SU-DHL-6 (cell line): Measurements from ENCODE around the gene RAB40C.

Experiments
- H2AFZ ChIP-seq: fragments of 200-600 bp; sonication (generic); 2 replicates; pipeline ENCODE4 v1.6.1; 2014; ENCODE audit warnings: low read depth, mild to moderate bottlenecking, moderate library complexity, mixed read lengths, antibody characterized with exemption, low read length; ENCODE audit not compliant: severe bottlenecking
- H3F3A ChIP-seq: fragments of 200-600 bp; shearing (Covaris generic); 2 replicates; pipeline ENCODE4 v1.6.0; 2016; ENCODE audit warnings: antibody characterized with exemption, mild to moderate bottlenecking; ENCODE audit not compliant: insufficient read depth
- H3K27ac ChIP-seq: fragments of 200-600 bp; sonication (generic); 2 replicates; pipeline ENCODE4 v1.5.1; 2016; ENCODE audit warnings: low read depth, mild to moderate bottlenecking, low read length, moderate library complexity, mixed read lengths
- H3K27me3 ChIP-seq: fragments of 200-600 bp; sonication (generic), shearing (Covaris generic); 2 replicates; pipeline ENCODE4 v1.6.0; 2014; ENCODE audit warnings: mild to moderate bottlenecking, low read length
- H3K36me3 ChIP-seq: fragments of 200-600 bp; sonication (generic); 2 replicates; pipeline ENCODE4 v1.6.1; 2014; ENCODE audit warnings: mild to moderate bottlenecking, low read length, mixed read lengths
- H3K4me2 ChIP-seq: fragments of 300-600, 200-600 bp; shearing (Covaris generic), sonication (generic); 2 replicates; pipeline ENCODE4 v1.6.0; 2014; ENCODE audit warnings: low read length, low read depth, mild to moderate bottlenecking; ENCODE audit not compliant: poor library complexity, severe bottlenecking
- H3K4me3 ChIP-seq: fragments of 200-600 bp; sonication (generic); 2 replicates; pipeline ENCODE4 v1.5.1; 2014; ENCODE audit warnings: antibody characterized with exemption, low read length, mild to moderate bottlenecking, mixed read lengths; ENCODE audit not compliant: insufficient read depth, poor library complexity, severe bottlenecking
- H3K79me2 ChIP-seq: fragments of 200-600 bp; sonication (generic); 2 replicates; pipeline ENCODE4 v1.6.1; 2014; ENCODE audit warnings: mild to moderate bottlenecking, low read length, moderate library complexity; ENCODE audit not compliant: insufficient read depth
- H3K9ac ChIP-seq: fragments of 200-600 bp; sonication (generic); 2 replicates; pipeline ENCODE4 v1.7.0; 2014; ENCODE audit warnings: mild to moderate bottlenecking, low read length
- H3K9me2 ChIP-seq: fragments of 200-600 bp; sonication (generic); replicated peaks from 2 replicates; pipeline ENCODE4 v1.6.1; 2014; ENCODE audit warnings: low read length; ENCODE audit not compliant: insufficient read depth
- H3K9me3 ChIP-seq: fragments of 200-600 bp; sonication (generic); 2 replicates; pipeline ENCODE4 v1.6.1; 2014; ENCODE audit warnings: low read length, mixed read lengths; ENCODE audit not compliant: insufficient read depth
- H4K20me1 ChIP-seq: fragments of 200-600 bp; sonication (generic); 2 replicates; pipeline ENCODE4 v1.6.1; 2014; ENCODE audit warnings: low read depth, mild to moderate bottlenecking, antibody characterized with exemption, low read length, moderate library complexity, mixed read lengths
- CTCF ChIP-seq: fragments of 200-600 bp; sonication (generic); IDR thresholded peaks from one replicate; pipeline ENCODE4 v1.5.1; 2017; ENCODE audit warnings: antibody characterized with exemption, mild to moderate bottlenecking, low read length, moderate library complexity; ENCODE audit not compliant: insufficient read depth, poor library complexity, severe bottlenecking
- EZH2phosphoT487 ChIP-seq: fragments of 200-600 bp; sonication (generic), shearing (Covaris generic); conservative IDR thresholded peaks from 2 replicates; pipeline ENCODE4 v1.6.1; 2018; ENCODE audit warnings: mild to moderate bottlenecking, antibody characterized with exemption, low read length, moderate library complexity, mixed read lengths

The RAB40C gene

GRCh38 chr16:591231-591630 is 1.4 kb downstream of the RAB40C start:
- no peaks in the 10 kb centered on the region for H4K20me1 ChIP-seq
- peak overlapping the region; percentile 71 for H3K9ac ChIP-seq
- no peak overlapping the region for H3K4me3 ChIP-seq
- no peaks in the 10 kb centered on the region for H3K27me3 ChIP-seq
- H3K27ac ChIP-seq = no peak overlapping the region
- no peak overlapping the region for H2AFZ ChIP-seq
- H3K9me2 ChIP-seq = no peaks in the 10 kb centered on the region
- peaks cover 13% of the 10 kb centered on the region; the same call in 1 of the 2 replicates for H3K79me2 ChIP-seq
- no peaks in the 10 kb centered on the region for H3K36me3 ChIP-seq
- peak overlapping the region; percentile 59 for H3K4me2 ChIP-seq
- no peak for TF ChIP-seq CTCF
- TF ChIP-seq EZH2phosphoT487 = no peak
- H3F3A ChIP-seq = no peaks in the 10 kb centered on the region
- H3K9me3 ChIP-seq = no peaks in the 10 kb centered on the region

- H3K9me3 ChIP-seq = no peaks in the 10 kb centered on the region
- no peaks in the 10 kb centered on the region for H4K20me1 ChIP-seq
- no peak overlapping the region for H3K9ac ChIP-seq
- no peak overlapping the region for H2AFZ ChIP-seq
- no peak overlapping the region for H3K27ac ChIP-seq
- no peaks in the 10 kb centered on the region for H3K27me3 ChIP-seq
- no peak overlapping the region for H3K4me3 ChIP-seq
- TF ChIP-seq CTCF (no peak), EZH2phosphoT487 (no peak)
- H3K9me2 ChIP-seq = no peaks in the 10 kb centered on the region
- no peaks in the 10 kb centered on the region for H3K36me3 ChIP-seq
- H3F3A ChIP-seq = no peaks in the 10 kb centered on the region
- no peak overlapping the region for H3K4me2 ChIP-seq
- H3K79me2 ChIP-seq = peaks cover 13% of the 10 kb centered on the region; the same call in 1 of the 2 replicates
These were observed 2.1 kb downstream of the RAB40C start for GRCh38 chr16:591892-592517.

GRCh38 chr16:592518-593306 is 2.8 kb downstream of the RAB40C start:
- Histone ChIP-seq H3K36me3 (no peaks in the 10 kb centered on the region), H3K4me2 (no peak overlapping the region), H3K27me3 (no peaks in the 10 kb centered on the region), H3K9ac (no peak overlapping the region), H4K20me1 (no peaks in the 10 kb centered on the region), H2AFZ (no peak overlapping the region), H3K4me3 (no peak overlapping the region), H3K9me2 (no peaks in the 10 kb centered on the region), H3F3A (no peaks in the 10 kb centered on the region), H3K9me3 (no peaks in the 10 kb centered on the region), H3K27ac (no peak overlapping the region), H3K79me2 (peaks cover 13% of the 10 kb centered on the region; the same call in 1 of the 2 replicates)
- TF ChIP-seq EZH2phosphoT487 (no peak), CTCF (no peak)
